NCI-H1930 (cell line): Measurements from ENCODE around the gene CPPED1.
"Not testable (repeated sequence)": the region's sequence is repeated elsewhere in the genome, so short reads cannot be mapped to it uniquely, and the experiment has no call there.

ENCODE experiments used
- DNase-seq, 2 experiments: peaks; one replicate each; lab custom pipeline; 2025; lab: John Stamatoyannopoulos, UW

CPPED1 gene

GRCh38 chr16:12766853-12767252 is 36.8 kb downstream of the CPPED1 start:
- DNase-seq = no peak

GRCh38 chr16:12766208-12766607 is 37.5 kb downstream of the CPPED1 start:
- DNase-seq = not testable (repeated sequence)

- no peak for DNase-seq
Measured at GRCh38 chr16:12764813-12765488, 38.7 kb downstream of the CPPED1 start.

GRCh38 chr16:12763517-12763916 is 40.2 kb downstream of the CPPED1 start:
- DNase-seq = no peak

- DNase-seq = no peak
Measured at GRCh38 chr16:12760819-12761611, 42.7 kb downstream of the CPPED1 start.

GRCh38 chr16:12758670-12759558 is 44.8 kb downstream of the CPPED1 start:
- no peak for DNase-seq

GRCh38 chr16:12758031-12758669 is 45.5 kb downstream of the CPPED1 start:
- no peak for DNase-seq

GRCh38 chr16:12757546-12757945 is 46.1 kb downstream of the CPPED1 start:
- no peak for DNase-seq

GRCh38 chr16:12754824-12755543 is 48.7 kb downstream of the CPPED1 start:
- no peak for DNase-seq

GRCh38 chr16:12753203-12754023 is 50.3 kb downstream of the CPPED1 start:
- DNase-seq = no peak

- DNase-seq = no peak
Measured at GRCh38 chr16:12752159-12752558, 51.5 kb downstream of the CPPED1 start.

GRCh38 chr16:12750554-12750918 is 53.2 kb downstream of the CPPED1 start:
- DNase-seq = no peak

- no peak for DNase-seq
Measured at GRCh38 chr16:12749076-12749475, 54.6 kb downstream of the CPPED1 start.

GRCh38 chr16:12747827-12748226 is 55.9 kb downstream of the CPPED1 start:
- DNase-seq = no peak

- DNase-seq = no peak
Measured at GRCh38 chr16:12747261-12747660, 56.4 kb downstream of the CPPED1 start.

- DNase-seq = no peak
Measured at GRCh38 chr16:12744860-12745259, 58.8 kb downstream of the CPPED1 start.

GRCh38 chr16:12742741-12743140 is 60.9 kb downstream of the CPPED1 start:
- no peak for DNase-seq

GRCh38 chr16:12740986-12741610 is 62.6 kb downstream of the CPPED1 start:
- no peak for DNase-seq

GRCh38 chr16:12739738-12740137 is 63.9 kb downstream of the CPPED1 start:
- no peak for DNase-seq

GRCh38 chr16:12737563-12737962 is 66.1 kb downstream of the CPPED1 start:
- no peak for DNase-seq
